Measurements from ENCODE around the gene SERPINB5. TPM values are rescaled to one million over a fixed set of nuclear protein-coding genes. Genes with fewer than 3 reads are reported as not detected.

SERPINB5 gene
- total RNA-seq, 6 donors from 2014 or later: 0.61 to 0.98 TPM; not detected in 4

DNA sequence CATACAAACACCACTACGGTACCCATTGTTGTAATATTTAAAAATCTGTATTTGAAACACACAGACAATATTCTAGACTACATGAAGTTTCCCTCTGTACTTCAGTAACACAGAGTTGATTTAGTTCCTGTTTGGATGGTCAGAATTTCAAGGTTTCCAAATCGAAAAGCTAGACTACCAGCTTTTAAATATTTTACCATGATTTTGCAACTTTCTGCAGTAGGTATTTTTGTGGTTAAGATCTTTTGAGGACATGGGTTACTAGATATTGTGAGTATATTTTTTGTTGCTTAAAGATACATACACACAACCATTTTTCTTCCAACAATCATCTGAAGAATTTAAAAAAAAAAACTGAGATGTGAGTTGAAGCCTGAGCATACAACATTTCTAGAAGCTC lies 10.9 kb downstream of the SERPINB5 start:
- no peaks in the 10 kb centered on the region for H3K36me3 ChIP-seq
- no peak overlapping the region for H3K27ac ChIP-seq
- no peaks in the 10 kb centered on the region for H3K4me1 ChIP-seq
- H3K4me3 ChIP-seq: no peak overlapping the region
- no peak for TF ChIP-seq EP300 (IDR thresholded peaks at IDR 0.05)
- no peak for TF ChIP-seq POLR2AphosphoS5 (IDR thresholded peaks at IDR 0.05)
- TF ChIP-seq POLR2A (IDR thresholded peaks at IDR 0.05): no peak
- TF ChIP-seq, protein P1, sequence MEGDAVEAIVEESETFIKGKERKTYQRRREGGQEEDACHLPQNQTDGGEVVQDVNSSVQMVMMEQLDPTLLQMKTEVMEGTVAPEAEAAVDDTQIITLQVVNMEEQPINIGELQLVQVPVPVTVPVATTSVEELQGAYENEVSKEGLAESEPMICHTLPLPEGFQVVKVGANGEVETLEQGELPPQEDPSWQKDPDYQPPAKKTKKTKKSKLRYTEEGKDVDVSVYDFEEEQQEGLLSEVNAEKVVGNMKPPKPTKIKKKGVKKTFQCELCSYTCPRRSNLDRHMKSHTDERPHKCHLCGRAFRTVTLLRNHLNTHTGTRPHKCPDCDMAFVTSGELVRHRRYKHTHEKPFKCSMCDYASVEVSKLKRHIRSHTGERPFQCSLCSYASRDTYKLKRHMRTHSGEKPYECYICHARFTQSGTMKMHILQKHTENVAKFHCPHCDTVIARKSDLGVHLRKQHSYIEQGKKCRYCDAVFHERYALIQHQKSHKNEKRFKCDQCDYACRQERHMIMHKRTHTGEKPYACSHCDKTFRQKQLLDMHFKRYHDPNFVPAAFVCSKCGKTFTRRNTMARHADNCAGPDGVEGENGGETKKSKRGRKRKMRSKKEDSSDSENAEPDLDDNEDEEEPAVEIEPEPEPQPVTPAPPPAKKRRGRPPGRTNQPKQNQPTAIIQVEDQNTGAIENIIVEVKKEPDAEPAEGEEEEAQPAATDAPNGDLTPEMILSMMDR (IDR thresholded peaks at IDR 0.05): no peak
- DNase-seq: no peak
- no peaks in the 10 kb centered on the region for H3K9me3 ChIP-seq
- H3K27me3 ChIP-seq: no peaks in the 10 kb centered on the region
- ATAC-seq (ENCODE audit: low FRiP score in 2 of 2): no peak
- WGBS, 2 donors: 46 to 60% methylated on average over 2 of the region's 2 CpGs

DNA sequence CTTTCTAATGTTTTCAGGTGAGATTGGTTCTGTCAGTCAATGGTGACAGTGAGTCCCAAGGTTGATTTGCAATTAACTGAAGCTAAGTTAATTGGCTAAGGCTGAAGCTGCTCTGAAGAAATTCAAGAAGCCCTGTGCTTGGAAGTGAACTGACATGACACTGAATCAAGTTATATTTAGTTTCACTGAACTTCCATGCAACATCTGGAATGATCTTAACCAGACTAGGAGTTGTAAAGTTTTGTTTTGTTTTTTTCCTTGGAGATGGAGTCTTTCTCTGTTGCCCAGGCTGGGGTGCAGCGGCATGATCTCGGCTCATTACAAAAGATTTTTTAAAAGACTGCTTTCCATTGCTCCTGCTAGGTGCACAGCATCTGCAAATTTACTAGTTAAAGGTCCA lies 11.4 kb downstream of the SERPINB5 start:
- no peak for ATAC-seq (ENCODE audit: low FRiP score in 2 of 2)
- WGBS, 2 donors: 7 to 84% methylated on average over 2 of the region's 2 CpGs
- H3K27ac ChIP-seq: no peak overlapping the region
- no peaks in the 10 kb centered on the region for H3K27me3 ChIP-seq
- no peaks in the 10 kb centered on the region for H3K4me1 ChIP-seq
- TF ChIP-seq, protein P1 (IDR thresholded peaks at IDR 0.05): no peak
- TF ChIP-seq EP300 (IDR thresholded peaks at IDR 0.05): no peak
- no peaks in the 10 kb centered on the region for H3K36me3 ChIP-seq
- H3K4me3 ChIP-seq: no peak overlapping the region
- H3K9me3 ChIP-seq: no peaks in the 10 kb centered on the region
- DNase-seq: no peak

DNA sequence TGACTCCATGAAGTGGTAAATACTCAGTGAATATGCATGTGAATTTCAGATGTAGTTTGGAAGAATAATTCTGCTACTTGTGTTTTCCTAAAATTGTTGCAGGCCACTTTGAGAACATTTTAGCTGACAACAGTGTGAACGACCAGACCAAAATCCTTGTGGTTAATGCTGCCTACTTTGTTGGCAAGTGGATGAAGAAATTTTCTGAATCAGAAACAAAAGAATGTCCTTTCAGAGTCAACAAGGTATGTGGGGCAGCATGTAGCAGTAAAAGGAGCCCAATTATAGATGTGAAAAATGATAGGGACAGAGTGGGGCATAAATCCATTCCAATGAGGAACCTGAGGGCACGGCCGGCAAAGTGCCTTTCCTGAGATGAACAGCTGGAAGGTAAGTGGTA lies 16.1 kb downstream of the SERPINB5 start:
- Histone ChIP-seq H3K9me3 (no peaks in the 10 kb centered on the region), H3K36me3 (no peaks in the 10 kb centered on the region), H3K27ac (no peak overlapping the region), H3K27me3 (no peaks in the 10 kb centered on the region), H3K4me3 (no peak overlapping the region), H3K4me1 (no peaks in the 10 kb centered on the region)
- ATAC-seq (ENCODE audit: low FRiP score in 2 of 2) (no peak), DNase-seq (no peak)
- WGBS, 2 donors: 47 to 65% methylated on average over 3 of the region's 3 CpGs
- TF ChIP-seq EP300 (IDR thresholded peaks at IDR 0.05) (no peak), POLR2A (IDR thresholded peaks at IDR 0.05) (no peak), POLR2AphosphoS5 (IDR thresholded peaks at IDR 0.05) (no peak)
- TF ChIP-seq, protein P1 (IDR thresholded peaks at IDR 0.05): no peak

DNA sequence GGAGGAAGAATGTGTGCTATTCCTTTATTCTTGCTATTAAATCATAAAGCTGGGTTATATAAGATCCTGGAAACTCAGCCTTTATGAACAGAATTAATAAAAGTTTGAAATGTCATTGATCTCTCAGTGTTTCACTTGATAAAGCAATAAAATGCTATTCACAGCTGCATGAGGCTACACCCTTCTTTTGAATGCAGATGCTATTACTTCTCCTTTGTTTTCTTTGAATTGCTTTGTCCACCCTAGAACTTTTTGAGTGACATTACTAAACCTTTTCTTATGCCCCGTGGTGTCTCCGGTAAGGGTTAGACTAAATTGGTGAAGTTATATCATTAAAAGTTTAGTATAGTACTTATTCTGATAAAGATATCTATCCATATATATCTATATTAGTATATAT lies 18.9 kb downstream of the SERPINB5 start:
- H3K4me3 ChIP-seq: no peak overlapping the region
- no peaks in the 10 kb centered on the region for H3K9me3 ChIP-seq
- no peak overlapping the region for H3K27ac ChIP-seq
- H3K36me3 ChIP-seq: no peaks in the 10 kb centered on the region
- 82 to 94% methylated on average over 2 of the region's 2 CpGs for WGBS, 2 donors
- ATAC-seq (ENCODE audit: low FRiP score in 2 of 2) (no peak), DNase-seq (no peak)
- TF ChIP-seq EP300 (IDR thresholded peaks at IDR 0.05) (no peak), POLR2A (IDR thresholded peaks at IDR 0.05) (no peak), POLR2AphosphoS5 (IDR thresholded peaks at IDR 0.05) (no peak)
- TF ChIP-seq, protein P1 (IDR thresholded peaks at IDR 0.05): no peak
- no peaks in the 10 kb centered on the region for H3K27me3 ChIP-seq
- no peaks in the 10 kb centered on the region for H3K4me1 ChIP-seq

DNA sequence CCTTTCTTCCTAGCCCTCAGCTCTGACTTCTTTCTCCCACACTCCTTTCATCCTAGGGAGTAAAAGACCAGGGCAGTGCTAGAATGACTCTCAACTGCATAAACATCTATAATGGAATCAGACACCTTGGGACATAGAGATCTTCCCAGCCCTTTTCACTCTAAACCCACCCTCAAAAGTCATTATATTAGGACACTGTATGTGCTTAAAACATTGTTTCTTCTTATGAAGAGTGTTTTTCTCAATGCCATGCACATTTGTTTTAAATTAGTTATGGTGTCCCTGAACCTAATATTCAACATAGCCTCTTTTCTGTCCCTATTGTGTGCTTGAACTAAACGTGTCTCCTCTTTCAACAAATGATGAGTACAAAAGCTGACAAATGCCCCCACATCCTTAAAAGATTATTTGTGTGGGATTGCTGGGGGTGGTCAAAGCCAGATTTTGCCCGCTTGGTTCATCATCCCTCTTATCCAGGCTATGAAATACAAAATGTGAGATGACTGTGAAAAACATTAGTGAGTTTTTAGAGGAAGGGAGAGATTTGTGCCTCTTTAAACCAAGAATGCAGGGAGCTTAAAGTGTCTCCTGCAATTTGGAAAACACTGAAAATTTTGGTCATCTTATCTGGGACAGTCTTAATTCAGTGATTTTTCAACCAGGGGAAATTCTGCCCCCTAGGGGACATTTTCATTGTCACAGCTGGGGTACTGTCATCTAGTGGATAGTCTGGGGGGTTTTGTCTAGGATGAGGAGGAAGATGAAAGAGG lies 29.0 kb downstream of the SERPINB5 start:
- no peak for TF ChIP-seq POLR2A (IDR thresholded peaks at IDR 0.05)
- TF ChIP-seq, protein P1 (IDR thresholded peaks at IDR 0.05): peak in 3 of 6 experiments; percentile 27 to 36 (median 33)
- ATAC-seq (ENCODE audit: low FRiP score in 2 of 2): peak in 1 of 2 donors; percentile 46
- no peak overlapping the region for H3K4me3 ChIP-seq

More for the DNA sequence above, 29.0 kb downstream of the SERPINB5 start:
- Histone ChIP-seq H3K27me3 (no peaks in the 10 kb centered on the region), H3K9me3 (no peaks in the 10 kb centered on the region), H3K36me3 (no peaks in the 10 kb centered on the region), H3K4me1 (no peaks in the 10 kb centered on the region), H3K27ac (no peak overlapping the region)
- WGBS, 2 donors: 49 to 62% methylated on average over 2 of the region's 2 CpGs
- DNase-seq: no peak

Data from upper lobe of left lung (tissue), 6 donors.